Pons (tissue), 1 donor: Measurements from ENCODE around the gene SHE.

Source experiments
- DNase-seq: peaks from one replicate; pipeline ENCODE4 v3.0.0-alpha.2; 2016; ENCODE audit warnings: low spot score

Gene SHE

GRCh38 chr1:154478639-154479038, 23.6 kb downstream of the SHE start:
- DNase-seq = no peak

GRCh38 chr1:154478013-154478412, 24.2 kb downstream of the SHE start:
- no peak for DNase-seq

- no peak for DNase-seq
Measured at GRCh38 chr1:154476791-154477190, 25.4 kb downstream of the SHE start.

GRCh38 chr1:154474802-154475201, 27.4 kb downstream of the SHE start:
- DNase-seq = peak; percentile 98

GRCh38 chr1:154471304-154471703, 30.9 kb downstream of the SHE start:
- DNase-seq = no peak

- DNase-seq = no peak
Measured at GRCh38 chr1:154469844-154470560, 32.2 kb downstream of the SHE start.

- no peak for DNase-seq
Measured at GRCh38 chr1:154468535-154469250, 33.5 kb downstream of the SHE start.

GRCh38 chr1:154467434-154468102, 34.6 kb downstream of the SHE start:
- no peak for DNase-seq

GRCh38 chr1:154466921-154467417, 35.2 kb downstream of the SHE start:
- no peak for DNase-seq

GRCh38 chr1:154466206-154466605, 36.0 kb downstream of the SHE start:
- no peak for DNase-seq

- no peak for DNase-seq
Measured at GRCh38 chr1:154465621-154466195, 36.5 kb downstream of the SHE start.

- DNase-seq = peak; percentile 43
Measured at GRCh38 chr1:154463512-154463990, 38.7 kb downstream of the SHE start.

GRCh38 chr1:154460695-154461260, 41.4 kb downstream of the SHE start:
- DNase-seq = no peak

GRCh38 chr1:154459080-154459479, 43.1 kb downstream of the SHE start:
- peak; percentile 38 for DNase-seq

GRCh38 chr1:154456631-154457030, 45.6 kb downstream of the SHE start:
- DNase-seq = no peak

- DNase-seq = no peak
Measured at GRCh38 chr1:154454386-154455120, 47.7 kb downstream of the SHE start.

GRCh38 chr1:154453574-154454352, 48.4 kb downstream of the SHE start:
- no peak for DNase-seq

GRCh38 chr1:154453161-154453560, 49.1 kb downstream of the SHE start:
- DNase-seq = no peak

- no peak for DNase-seq
Measured at GRCh38 chr1:154448331-154448811, 53.8 kb downstream of the SHE start.

GRCh38 chr1:154446789-154447188, 55.4 kb downstream of the SHE start:
- no peak for DNase-seq
